Fibroblast of lung (primary cell): Measurements from ENCODE around the gene DHRS2. TPM values are rescaled to one million over a fixed set of nuclear protein-coding genes. Genes with fewer than 3 reads are reported as not detected.

Source experiments
- DNase-seq, 2 donors: peaks; one replicate each; pipeline versions ENCODE4 v3.0.0 to v3.0.0-alpha.2; 2010; ENCODE audit warnings: low read depth in 2 of 2
- H2AFZ ChIP-seq: 2 replicates; pipeline ENCODE4 v1.5.1; 2012; ENCODE audit warnings: low read length, control low read depth, inconsistent platforms
- H3K27ac ChIP-seq: 2 replicates; pipeline ENCODE4 v1.5.1; 2011; ENCODE audit warnings: low read length, control low read depth; ENCODE audit not compliant: insufficient read depth
- H3K27me3 ChIP-seq: 2 replicates; pipeline ENCODE4 v1.5.1; 2011; ENCODE audit warnings: mild to moderate bottlenecking, low read length; ENCODE audit not compliant: control insufficient read depth, insufficient read depth
- H3K36me3 ChIP-seq: 2 replicates; pipeline ENCODE4 v1.5.1; 2011; ENCODE audit warnings: low read length; ENCODE audit not compliant: control insufficient read depth, insufficient read depth
- H3K4me1 ChIP-seq: 2 replicates; pipeline ENCODE4 v1.5.1; 2011; ENCODE audit warnings: low read length; ENCODE audit not compliant: control insufficient read depth, insufficient read depth; ENCODE audit errors: extremely low read depth
- H3K4me2 ChIP-seq: 2 replicates; pipeline ENCODE4 v1.5.1; 2011; ENCODE audit warnings: low read length, control low read depth; ENCODE audit not compliant: insufficient read depth; ENCODE audit errors: extremely low read depth
- H3K4me3 ChIP-seq, 4 experiments: fragments of 200-600 bp in 1 of 4; sonication (generic) in 1 of 4; replicated peaks in 1 of 4; 2 replicates each; pipeline ENCODE4 v1.5.1; 2011 to 2016; ENCODE audit warnings: low read length in 4 of 4, low read depth in 3 of 4, mild to moderate bottlenecking in 3 of 4, control low read depth in 2 of 4, inconsistent platforms in 1 of 4, mixed read lengths in 1 of 4; ENCODE audit not compliant: insufficient read depth in 1 of 4; ENCODE audit errors: control extremely low read depth in 1 of 4
- H3K79me2 ChIP-seq: 2 replicates; pipeline ENCODE4 v1.5.1; 2012; ENCODE audit warnings: mild to moderate bottlenecking, low read length, inconsistent platforms; ENCODE audit not compliant: control insufficient read depth, insufficient read depth
- H3K9ac ChIP-seq: 2 replicates; pipeline ENCODE4 v1.5.1; 2011; ENCODE audit warnings: mild to moderate bottlenecking, low read length, control low read depth; ENCODE audit not compliant: insufficient read depth
- H3K9me3 ChIP-seq: 2 replicates; pipeline ENCODE4 v1.5.1; 2012; ENCODE audit warnings: low read depth, low read length; ENCODE audit not compliant: control insufficient read depth, insufficient read depth
- H4K20me1 ChIP-seq: 2 replicates; pipeline ENCODE4 v1.5.1; 2011; ENCODE audit warnings: low read length; ENCODE audit not compliant: control insufficient read depth, insufficient read depth; ENCODE audit errors: extremely low read depth
- EZH2 ChIP-seq: IDR thresholded peaks from 2 replicates; pipeline ENCODE4 v1.5.1; 2012; ENCODE audit warnings: low read length, control low read depth, mild to moderate bottlenecking; ENCODE audit errors: missing control alignments
- polyA plus RNA-seq, 2 donors: library from polyadenylated mRNA; depleted of rRNA in 1 of 2; stranded (reverse) in 1 of 2; unstranded in 1 of 2; fragments of >200 nt; gene quantifications; 2 replicates each; pipeline ENCODE4 v1.2.1, GENCODE V29; 2011 to 2012; ENCODE audit warnings: missing spikeins in 1 of 2
- total RNA-seq: library from RNA; depleted of rRNA; stranded (reverse); fragments of >200 nt; gene quantifications from 2 replicates; pipeline ENCODE4 v1.2.1, GENCODE V29; 2014
- TF ChIP-seq, protein P1 (sequence below), 2 donors: IDR thresholded peaks in 1 of 2; conservative IDR thresholded peaks in 1 of 2; 1 replicate in 1 of 2; 2 replicates in 1 of 2; pipeline ENCODE4 v1.5.1; 2011 to 2012; ENCODE audit warnings: low read length in 2 of 2, control low read depth in 1 of 2, inconsistent platforms in 1 of 2, low read depth in 1 of 2, mild to moderate bottlenecking in 1 of 2

Gene DHRS2
- total and polyA plus RNA-seq, 2 donors (not counting 1 experiment from before 2014, with no cell fraction given): 0.02 TPM; not detected in 1

DNA sequence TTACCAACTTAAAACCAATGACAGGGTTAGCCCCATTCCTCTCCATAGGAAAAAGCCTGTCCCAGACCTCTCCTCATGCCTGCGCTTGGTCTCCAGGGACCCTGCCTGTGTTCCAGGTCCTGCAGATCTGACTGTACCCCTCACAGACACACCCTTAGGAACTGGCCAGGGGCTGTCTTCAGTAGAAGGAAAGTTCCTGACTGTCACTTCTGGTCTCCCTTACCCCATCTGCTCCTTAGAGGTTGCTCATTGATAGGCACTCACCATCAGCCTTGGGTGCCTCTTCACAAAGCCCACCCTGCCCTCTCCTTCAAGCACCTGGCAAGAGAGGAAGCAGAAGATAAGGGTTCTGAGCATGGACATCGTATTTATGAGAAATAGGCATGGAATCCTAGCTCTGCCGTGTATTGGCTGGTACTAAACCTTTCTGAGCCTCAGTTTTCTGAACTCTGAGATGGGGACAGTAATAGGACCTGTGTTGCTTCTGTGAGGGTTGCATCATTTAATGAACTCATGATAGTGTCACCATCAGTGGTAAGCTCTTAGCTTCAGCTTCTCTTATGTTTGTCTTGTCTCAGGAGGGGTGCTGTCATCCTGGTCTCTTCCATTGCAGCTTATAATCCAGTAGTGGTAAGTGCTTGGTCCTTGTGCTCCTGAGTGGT lies 7.5 kb downstream of the DHRS2 start:
- H3K9ac ChIP-seq: no peak overlapping the region
- H3K9me3 ChIP-seq: no peaks in the 10 kb centered on the region
- no peak overlapping the region for H3K4me2 ChIP-seq
- H3K79me2 ChIP-seq: no peaks in the 10 kb centered on the region
- no peak for TF ChIP-seq EZH2
- TF ChIP-seq, protein P1, sequence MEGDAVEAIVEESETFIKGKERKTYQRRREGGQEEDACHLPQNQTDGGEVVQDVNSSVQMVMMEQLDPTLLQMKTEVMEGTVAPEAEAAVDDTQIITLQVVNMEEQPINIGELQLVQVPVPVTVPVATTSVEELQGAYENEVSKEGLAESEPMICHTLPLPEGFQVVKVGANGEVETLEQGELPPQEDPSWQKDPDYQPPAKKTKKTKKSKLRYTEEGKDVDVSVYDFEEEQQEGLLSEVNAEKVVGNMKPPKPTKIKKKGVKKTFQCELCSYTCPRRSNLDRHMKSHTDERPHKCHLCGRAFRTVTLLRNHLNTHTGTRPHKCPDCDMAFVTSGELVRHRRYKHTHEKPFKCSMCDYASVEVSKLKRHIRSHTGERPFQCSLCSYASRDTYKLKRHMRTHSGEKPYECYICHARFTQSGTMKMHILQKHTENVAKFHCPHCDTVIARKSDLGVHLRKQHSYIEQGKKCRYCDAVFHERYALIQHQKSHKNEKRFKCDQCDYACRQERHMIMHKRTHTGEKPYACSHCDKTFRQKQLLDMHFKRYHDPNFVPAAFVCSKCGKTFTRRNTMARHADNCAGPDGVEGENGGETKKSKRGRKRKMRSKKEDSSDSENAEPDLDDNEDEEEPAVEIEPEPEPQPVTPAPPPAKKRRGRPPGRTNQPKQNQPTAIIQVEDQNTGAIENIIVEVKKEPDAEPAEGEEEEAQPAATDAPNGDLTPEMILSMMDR (conservative IDR thresholded peaks at IDR 0.05 in 1 of 2, IDR thresholded peaks at IDR 0.05 in 1 of 2; ENCODE audit: low read depth in 1 of 2, low read length in 2 of 2): no peak
- no peak overlapping the region for H2AFZ ChIP-seq
- H3K27ac ChIP-seq: no peak overlapping the region
- no peak for DNase-seq
- no peak overlapping the region for H3K4me3 ChIP-seq
- H3K4me1 ChIP-seq: no peaks in the 10 kb centered on the region
- H3K27me3 ChIP-seq: no peaks in the 10 kb centered on the region
- no peaks in the 10 kb centered on the region for H4K20me1 ChIP-seq
- no peaks in the 10 kb centered on the region for H3K36me3 ChIP-seq

DNA sequence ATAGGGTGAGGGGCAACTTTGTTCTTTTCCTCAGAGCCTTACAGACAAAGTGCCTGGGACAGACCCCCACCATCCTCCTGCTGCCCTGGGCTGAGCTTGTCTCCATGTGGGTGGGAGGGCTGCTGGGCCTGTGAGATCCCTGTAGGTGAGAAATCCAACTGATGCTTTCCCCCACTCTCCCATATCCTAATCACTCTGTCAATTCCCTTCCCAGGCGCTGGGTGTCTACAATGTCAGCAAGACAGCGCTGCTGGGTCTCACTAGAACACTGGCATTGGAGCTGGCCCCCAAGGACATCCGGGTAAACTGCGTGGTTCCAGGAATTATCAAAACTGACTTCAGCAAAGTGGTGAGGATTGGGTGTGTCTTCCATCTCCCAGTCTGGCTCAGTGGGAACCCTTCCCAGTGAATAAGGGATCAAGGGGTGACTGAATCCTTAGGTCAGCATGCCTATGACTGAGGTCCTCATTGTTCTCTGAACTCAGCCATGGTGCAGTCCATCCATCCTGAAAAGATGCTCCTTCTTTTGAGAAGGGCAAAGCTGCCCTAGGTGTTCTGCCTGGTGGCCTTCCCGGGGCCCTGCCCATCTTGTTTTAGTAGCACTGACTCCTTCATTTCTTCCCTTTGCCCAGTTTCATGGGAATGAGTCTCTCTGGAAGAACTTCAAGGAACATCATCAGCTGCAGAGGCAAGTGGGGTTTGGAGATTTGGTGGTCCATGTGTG lies 8.2 kb downstream of the DHRS2 start:
- Histone ChIP-seq H3K4me1 (no peaks in the 10 kb centered on the region), H2AFZ (no peak overlapping the region), H3K4me3 (no peak overlapping the region), H3K27me3 (no peaks in the 10 kb centered on the region), H3K36me3 (no peaks in the 10 kb centered on the region), H3K9ac (no peak overlapping the region), H3K79me2 (no peaks in the 10 kb centered on the region), H4K20me1 (no peaks in the 10 kb centered on the region), H3K9me3 (no peaks in the 10 kb centered on the region), H3K27ac (no peak overlapping the region), H3K4me2 (no peak overlapping the region)
- DNase-seq: no peak
- TF ChIP-seq, protein P1 (conservative IDR thresholded peaks at IDR 0.05 in 1 of 2, IDR thresholded peaks at IDR 0.05 in 1 of 2; ENCODE audit: low read depth in 1 of 2, low read length in 2 of 2): no peak
- TF ChIP-seq EZH2: no peak

DNA sequence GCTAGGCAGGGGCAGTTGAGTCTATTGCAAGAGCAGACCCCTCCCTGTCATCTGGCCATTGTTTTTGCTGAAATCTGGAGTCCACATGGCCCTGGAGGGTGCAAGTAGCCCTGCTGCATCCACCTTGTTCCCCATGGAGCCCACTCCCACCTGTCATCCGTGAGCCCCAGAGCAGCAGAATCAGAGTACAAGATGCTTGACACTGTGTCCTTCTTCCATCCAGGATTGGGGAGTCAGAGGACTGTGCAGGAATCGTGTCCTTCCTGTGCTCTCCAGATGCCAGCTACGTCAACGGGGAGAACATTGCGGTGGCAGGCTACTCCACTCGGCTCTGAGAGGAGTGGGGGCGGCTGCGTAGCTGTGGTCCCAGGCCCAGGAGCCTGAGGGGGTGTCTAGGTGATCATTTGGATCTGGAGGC lies 8.8 kb downstream of the DHRS2 start:
- Histone ChIP-seq H3K9ac (no peak overlapping the region), H3K27me3 (no peaks in the 10 kb centered on the region), H3K4me1 (no peaks in the 10 kb centered on the region), H2AFZ (no peak overlapping the region), H3K79me2 (no peaks in the 10 kb centered on the region), H3K4me2 (no peak overlapping the region), H3K27ac (no peak overlapping the region), H4K20me1 (no peaks in the 10 kb centered on the region), H3K36me3 (no peaks in the 10 kb centered on the region), H3K9me3 (no peaks in the 10 kb centered on the region), H3K4me3 (no peak overlapping the region)
- no peak for DNase-seq
- TF ChIP-seq EZH2: no peak
- TF ChIP-seq, protein P1 (conservative IDR thresholded peaks at IDR 0.05 in 1 of 2, IDR thresholded peaks at IDR 0.05 in 1 of 2; ENCODE audit: low read depth in 1 of 2, low read length in 2 of 2): no peak
